Measurements from ENCODE around the gene PFN3. TPM values are rescaled to one million over a fixed set of nuclear protein-coding genes. Genes with fewer than 3 reads are reported as not detected.

The PFN3 gene
- total RNA-seq, 1 experiment from 2014 or later = 0.48 TPM

GRCh38 chr5:177425801-177426565, 25.5 kb upstream of the PFN3 start (continued):
- TF ChIP-seq, protein P1, sequence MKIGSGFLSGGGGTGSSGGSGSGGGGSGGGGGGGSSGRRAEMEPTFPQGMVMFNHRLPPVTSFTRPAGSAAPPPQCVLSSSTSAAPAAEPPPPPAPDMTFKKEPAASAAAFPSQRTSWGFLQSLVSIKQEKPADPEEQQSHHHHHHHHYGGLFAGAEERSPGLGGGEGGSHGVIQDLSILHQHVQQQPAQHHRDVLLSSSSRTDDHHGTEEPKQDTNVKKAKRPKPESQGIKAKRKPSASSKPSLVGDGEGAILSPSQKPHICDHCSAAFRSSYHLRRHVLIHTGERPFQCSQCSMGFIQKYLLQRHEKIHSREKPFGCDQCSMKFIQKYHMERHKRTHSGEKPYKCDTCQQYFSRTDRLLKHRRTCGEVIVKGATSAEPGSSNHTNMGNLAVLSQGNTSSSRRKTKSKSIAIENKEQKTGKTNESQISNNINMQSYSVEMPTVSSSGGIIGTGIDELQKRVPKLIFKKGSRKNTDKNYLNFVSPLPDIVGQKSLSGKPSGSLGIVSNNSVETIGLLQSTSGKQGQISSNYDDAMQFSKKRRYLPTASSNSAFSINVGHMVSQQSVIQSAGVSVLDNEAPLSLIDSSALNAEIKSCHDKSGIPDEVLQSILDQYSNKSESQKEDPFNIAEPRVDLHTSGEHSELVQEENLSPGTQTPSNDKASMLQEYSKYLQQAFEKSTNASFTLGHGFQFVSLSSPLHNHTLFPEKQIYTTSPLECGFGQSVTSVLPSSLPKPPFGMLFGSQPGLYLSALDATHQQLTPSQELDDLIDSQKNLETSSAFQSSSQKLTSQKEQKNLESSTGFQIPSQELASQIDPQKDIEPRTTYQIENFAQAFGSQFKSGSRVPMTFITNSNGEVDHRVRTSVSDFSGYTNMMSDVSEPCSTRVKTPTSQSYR (CRISPR knock-in tag; IDR thresholded peaks at IDR 0.05) = no peak
- 0 out of 2 replicates have a peak, but pooled peaks have one; percentile 54 for TF ChIP-seq ERG (CRISPR knock-in tag; IDR thresholded peaks at IDR 0.05)
- TF ChIP-seq NR1H2 (CRISPR knock-in tag; IDR thresholded peaks at IDR 0.05) = no peak
- TF ChIP-seq, protein P2, sequence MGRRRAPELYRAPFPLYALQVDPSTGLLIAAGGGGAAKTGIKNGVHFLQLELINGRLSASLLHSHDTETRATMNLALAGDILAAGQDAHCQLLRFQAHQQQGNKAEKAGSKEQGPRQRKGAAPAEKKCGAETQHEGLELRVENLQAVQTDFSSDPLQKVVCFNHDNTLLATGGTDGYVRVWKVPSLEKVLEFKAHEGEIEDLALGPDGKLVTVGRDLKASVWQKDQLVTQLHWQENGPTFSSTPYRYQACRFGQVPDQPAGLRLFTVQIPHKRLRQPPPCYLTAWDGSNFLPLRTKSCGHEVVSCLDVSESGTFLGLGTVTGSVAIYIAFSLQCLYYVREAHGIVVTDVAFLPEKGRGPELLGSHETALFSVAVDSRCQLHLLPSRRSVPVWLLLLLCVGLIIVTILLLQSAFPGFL (CRISPR knock-in tag; IDR thresholded peaks at IDR 0.05; ENCODE audit: borderline replicate concordance) = no peak
- no peak for TF ChIP-seq SMAD3 (CRISPR knock-in tag; IDR thresholded peaks at IDR 0.05; ENCODE audit: borderline replicate concordance)
- TF ChIP-seq STAT6 (CRISPR knock-in tag; conservative IDR thresholded peaks at IDR 0.05; ENCODE audit: low read depth) = no peak
- TF ChIP-seq EMX1 (CRISPR knock-in tag; IDR thresholded peaks at IDR 0.05) = no peak
- 0 out of 2 replicates have a peak, but pooled peaks have one; percentile 19 for TF ChIP-seq GABPB1 (CRISPR knock-in tag; IDR thresholded peaks at IDR 0.05)
- TF ChIP-seq NFE2L1 (CRISPR knock-in tag; IDR thresholded peaks at IDR 0.05) = peak; percentile 51; the same call in 1 of the 2 replicates
- TF ChIP-seq RELA (CRISPR knock-in tag; IDR thresholded peaks at IDR 0.05; ENCODE audit: borderline replicate concordance) = no peak
- TF ChIP-seq, protein P3, sequence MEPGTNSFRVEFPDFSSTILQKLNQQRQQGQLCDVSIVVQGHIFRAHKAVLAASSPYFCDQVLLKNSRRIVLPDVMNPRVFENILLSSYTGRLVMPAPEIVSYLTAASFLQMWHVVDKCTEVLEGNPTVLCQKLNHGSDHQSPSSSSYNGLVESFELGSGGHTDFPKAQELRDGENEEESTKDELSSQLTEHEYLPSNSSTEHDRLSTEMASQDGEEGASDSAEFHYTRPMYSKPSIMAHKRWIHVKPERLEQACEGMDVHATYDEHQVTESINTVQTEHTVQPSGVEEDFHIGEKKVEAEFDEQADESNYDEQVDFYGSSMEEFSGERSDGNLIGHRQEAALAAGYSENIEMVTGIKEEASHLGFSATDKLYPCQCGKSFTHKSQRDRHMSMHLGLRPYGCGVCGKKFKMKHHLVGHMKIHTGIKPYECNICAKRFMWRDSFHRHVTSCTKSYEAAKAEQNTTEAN (CRISPR knock-in tag; IDR thresholded peaks at IDR 0.05) = no peak
- no peak for TF ChIP-seq OVOL2 (CRISPR knock-in tag; IDR thresholded peaks at IDR 0.05; ENCODE audit: borderline replicate concordance)
- TF ChIP-seq ZNF263 (CRISPR knock-in tag; IDR thresholded peaks at IDR 0.05; ENCODE audit: low read depth) = no peak
- TF ChIP-seq TEAD4 (CRISPR knock-in tag; IDR thresholded peaks at IDR 0.05) = no peak
- no peak for TF ChIP-seq NR3C1 (CRISPR knock-in tag; conservative IDR thresholded peaks at IDR 0.05; ENCODE audit: low read depth)
- TF ChIP-seq, protein P4, sequence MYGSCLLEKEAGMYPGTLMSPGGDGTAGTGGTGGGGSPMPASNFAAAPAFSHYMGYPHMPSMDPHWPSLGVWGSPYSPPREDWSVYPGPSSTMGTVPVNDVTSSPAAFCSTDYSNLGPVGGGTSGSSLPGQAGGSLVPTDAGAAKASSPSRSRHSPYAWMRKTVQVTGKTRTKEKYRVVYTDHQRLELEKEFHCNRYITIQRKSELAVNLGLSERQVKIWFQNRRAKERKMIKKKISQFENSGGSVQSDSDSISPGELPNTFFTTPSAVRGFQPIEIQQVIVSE (CRISPR knock-in tag; IDR thresholded peaks at IDR 0.05; ENCODE audit: borderline replicate concordance) = no peak
- TF ChIP-seq MXD4 (CRISPR knock-in tag; IDR thresholded peaks at IDR 0.05; ENCODE audit: borderline replicate concordance) = no peak
- TF ChIP-seq FOXJ3 (CRISPR knock-in tag; IDR thresholded peaks at IDR 0.05; ENCODE audit: borderline replicate concordance) = no peak
- TF ChIP-seq E2F1 (CRISPR knock-in tag; IDR thresholded peaks at IDR 0.05) = no peak
- TF ChIP-seq, protein P5, sequence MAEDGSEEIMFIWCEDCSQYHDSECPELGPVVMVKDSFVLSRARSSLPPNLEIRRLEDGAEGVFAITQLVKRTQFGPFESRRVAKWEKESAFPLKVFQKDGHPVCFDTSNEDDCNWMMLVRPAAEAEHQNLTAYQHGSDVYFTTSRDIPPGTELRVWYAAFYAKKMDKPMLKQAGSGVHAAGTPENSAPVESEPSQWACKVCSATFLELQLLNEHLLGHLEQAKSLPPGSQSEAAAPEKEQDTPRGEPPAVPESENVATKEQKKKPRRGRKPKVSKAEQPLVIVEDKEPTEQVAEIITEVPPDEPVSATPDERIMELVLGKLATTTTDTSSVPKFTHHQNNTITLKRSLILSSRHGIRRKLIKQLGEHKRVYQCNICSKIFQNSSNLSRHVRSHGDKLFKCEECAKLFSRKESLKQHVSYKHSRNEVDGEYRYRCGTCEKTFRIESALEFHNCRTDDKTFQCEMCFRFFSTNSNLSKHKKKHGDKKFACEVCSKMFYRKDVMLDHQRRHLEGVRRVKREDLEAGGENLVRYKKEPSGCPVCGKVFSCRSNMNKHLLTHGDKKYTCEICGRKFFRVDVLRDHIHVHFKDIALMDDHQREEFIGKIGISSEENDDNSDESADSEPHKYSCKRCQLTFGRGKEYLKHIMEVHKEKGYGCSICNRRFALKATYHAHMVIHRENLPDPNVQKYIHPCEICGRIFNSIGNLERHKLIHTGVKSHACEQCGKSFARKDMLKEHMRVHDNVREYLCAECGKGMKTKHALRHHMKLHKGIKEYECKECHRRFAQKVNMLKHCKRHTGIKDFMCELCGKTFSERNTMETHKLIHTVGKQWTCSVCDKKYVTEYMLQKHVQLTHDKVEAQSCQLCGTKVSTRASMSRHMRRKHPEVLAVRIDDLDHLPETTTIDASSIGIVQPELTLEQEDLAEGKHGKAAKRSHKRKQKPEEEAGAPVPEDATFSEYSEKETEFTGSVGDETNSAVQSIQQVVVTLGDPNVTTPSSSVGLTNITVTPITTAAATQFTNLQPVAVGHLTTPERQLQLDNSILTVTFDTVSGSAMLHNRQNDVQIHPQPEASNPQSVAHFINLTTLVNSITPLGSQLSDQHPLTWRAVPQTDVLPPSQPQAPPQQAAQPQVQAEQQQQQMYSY (CRISPR knock-in tag; IDR thresholded peaks at IDR 0.05) = no peak
- TF ChIP-seq TEAD1 (CRISPR knock-in tag; IDR thresholded peaks at IDR 0.05) = peak; percentile 62; the same call in 1 of the 2 replicates
- TF ChIP-seq GTF2I (CRISPR knock-in tag; conservative IDR thresholded peaks at IDR 0.05) = peak; percentile 99
- TF ChIP-seq KAT7 (CRISPR knock-in tag; IDR thresholded peaks at IDR 0.05; ENCODE audit: borderline replicate concordance) = no peak
